HL-60 (cell line): ENCODE measurements around the gene CKAP5.
A peak's percentile ranks its signal among the peaks of the same experiment; 100 is the strongest.

Experiments
- DNase-seq, 2 experiments: peaks; one replicate each; pipeline ENCODE4 v3.0.0-alpha.2; 2010 to 2020; ENCODE audit warnings: low read depth in 1 of 2, low spot score in 1 of 2
- H3K27ac ChIP-seq: fragments of 250-450 bp; sonication (Bioruptor Pico); replicated peaks from 2 replicates; pipeline ENCODE4 v1.5.1; 2020; ENCODE audit warnings: mild to moderate bottlenecking, moderate library complexity
- H3K27me3 ChIP-seq: fragments of 250-450 bp; sonication (Bioruptor Pico); 2 replicates; pipeline ENCODE4 v1.5.1; 2021; ENCODE audit warnings: mild to moderate bottlenecking, moderate library complexity; ENCODE audit not compliant: insufficient read depth, poor library complexity, severe bottlenecking
- H3K4me3 ChIP-seq: replicated peaks from 2 replicates; pipeline ENCODE4 v1.5.1; 2011; ENCODE audit warnings: mild to moderate bottlenecking, control low read depth, low read length; ENCODE audit not compliant: insufficient read depth
- CTCF ChIP-seq: IDR thresholded peaks from one replicate; pipeline ENCODE4 v1.5.1; 2011; ENCODE audit warnings: low read length, control low read depth, inconsistent platforms; ENCODE audit not compliant: insufficient read depth
- GABPA ChIP-seq: IDR thresholded peaks from 2 replicates; pipeline ENCODE4 v1.6.1; 2012; ENCODE audit warnings: low read depth
- POLR2AphosphoS5 ChIP-seq: IDR thresholded peaks from 2 replicates; pipeline ENCODE4 v1.6.1; 2012; ENCODE audit warnings: low read depth
- REST ChIP-seq: IDR thresholded peaks from 2 replicates; pipeline ENCODE4 v1.6.1; 2012; ENCODE audit warnings: low read depth; ENCODE audit not compliant: insufficient replicate concordance
- SPI1 ChIP-seq: IDR thresholded peaks from 2 replicates; pipeline ENCODE4 v1.6.1; 2012; ENCODE audit warnings: low read depth, mild to moderate bottlenecking, borderline replicate concordance

Gene CKAP5

GRCh38 chr11:46889689-46890475 lies 43.8 kb upstream of the CKAP5 start:
- Histone ChIP-seq H3K27ac (no peak overlapping the region), H3K27me3 (no peaks in the 10 kb centered on the region), H3K4me3 (no peak overlapping the region)
- TF ChIP-seq CTCF (peak; percentile 74), REST (no peak)
- DNase-seq = peak; percentile 16 to 78

GRCh38 chr11:46889251-46889650 lies 43.2 kb upstream of the CKAP5 start:
- H3K4me3 ChIP-seq = no peak overlapping the region
- no peak for DNase-seq
- TF ChIP-seq SPI1 (no peak), POLR2AphosphoS5 (no peak), GABPA (no peak), REST (no peak), CTCF (no peak)
- H3K27ac ChIP-seq = no peak overlapping the region
- no peaks in the 10 kb centered on the region for H3K27me3 ChIP-seq

- no peaks in the 10 kb centered on the region for H3K27me3 ChIP-seq
- no peak overlapping the region for H3K27ac ChIP-seq
- no peak for TF ChIP-seq GABPA
- TF ChIP-seq CTCF = no peak
- no peak for TF ChIP-seq SPI1
- no peak for TF ChIP-seq POLR2AphosphoS5
- TF ChIP-seq REST = no peak
- no peak overlapping the region for H3K4me3 ChIP-seq
- no peak for DNase-seq
These were observed 42.6 kb upstream of the CKAP5 start for GRCh38 chr11:46888636-46889035.
